H1 (cell line): Measurements from ENCODE around the gene SCAMP4.

ENCODE experiments used
- POLR2A ChIP-seq, 2 experiments: IDR thresholded peaks; 1 replicate in 1 of 2; 2 replicates in 1 of 2; pipeline ENCODE4 v1.6.1; 2011; ENCODE audit warnings: low read depth in 2 of 2, low read length in 2 of 2, mild to moderate bottlenecking in 2 of 2; ENCODE audit errors: control extremely low read depth in 1 of 2
- TAF1 ChIP-seq: IDR thresholded peaks from 2 replicates; pipeline ENCODE4 v1.6.1; 2011; ENCODE audit warnings: mild to moderate bottlenecking, low read depth, low read length
- TAF7 ChIP-seq: optimal IDR thresholded peaks from 2 replicates; pipeline ENCODE3; 2011; ENCODE audit warnings: low read depth, mild to moderate bottlenecking, inconsistent platforms, low read length, moderate library complexity, borderline replicate concordance
- TBP ChIP-seq: IDR thresholded peaks from 2 replicates; pipeline ENCODE4 v1.6.1; 2011; ENCODE audit warnings: low read depth, low read length, improper control_type of control experiment
- YY1 ChIP-seq: IDR thresholded peaks from 2 replicates; pipeline ENCODE4 v1.6.1; 2011; ENCODE audit warnings: low read depth, mild to moderate bottlenecking, low read length
- TF ChIP-seq, protein P1 (sequence below), 3 experiments: IDR thresholded peaks; 1 replicate in 2 of 3; 2 replicates in 1 of 3; pipeline versions ENCODE4 v1.5.1 to v1.6.1; 2011; ENCODE audit warnings: low read length in 3 of 3, mild to moderate bottlenecking in 3 of 3, inconsistent platforms in 2 of 3, low read depth in 1 of 3, moderate library complexity in 1 of 3; ENCODE audit not compliant: insufficient read depth in 1 of 3; ENCODE audit errors: control extremely low read depth in 1 of 3

GRCh38 chr19:1968279-1969175 is 63.3 kb downstream of the SCAMP4 start:
- no peak for TF ChIP-seq TBP
- TF ChIP-seq POLR2A (IDR thresholded peaks at IDR 0.05; ENCODE audit: control extremely low read depth in 1 of 2, low read depth in 2 of 2, low read length in 2 of 2), result no peak
- TF ChIP-seq, protein P1, sequence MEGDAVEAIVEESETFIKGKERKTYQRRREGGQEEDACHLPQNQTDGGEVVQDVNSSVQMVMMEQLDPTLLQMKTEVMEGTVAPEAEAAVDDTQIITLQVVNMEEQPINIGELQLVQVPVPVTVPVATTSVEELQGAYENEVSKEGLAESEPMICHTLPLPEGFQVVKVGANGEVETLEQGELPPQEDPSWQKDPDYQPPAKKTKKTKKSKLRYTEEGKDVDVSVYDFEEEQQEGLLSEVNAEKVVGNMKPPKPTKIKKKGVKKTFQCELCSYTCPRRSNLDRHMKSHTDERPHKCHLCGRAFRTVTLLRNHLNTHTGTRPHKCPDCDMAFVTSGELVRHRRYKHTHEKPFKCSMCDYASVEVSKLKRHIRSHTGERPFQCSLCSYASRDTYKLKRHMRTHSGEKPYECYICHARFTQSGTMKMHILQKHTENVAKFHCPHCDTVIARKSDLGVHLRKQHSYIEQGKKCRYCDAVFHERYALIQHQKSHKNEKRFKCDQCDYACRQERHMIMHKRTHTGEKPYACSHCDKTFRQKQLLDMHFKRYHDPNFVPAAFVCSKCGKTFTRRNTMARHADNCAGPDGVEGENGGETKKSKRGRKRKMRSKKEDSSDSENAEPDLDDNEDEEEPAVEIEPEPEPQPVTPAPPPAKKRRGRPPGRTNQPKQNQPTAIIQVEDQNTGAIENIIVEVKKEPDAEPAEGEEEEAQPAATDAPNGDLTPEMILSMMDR (IDR thresholded peaks at IDR 0.05; ENCODE audit: control extremely low read depth in 1 of 3, insufficient read depth in 1 of 3, low read depth in 1 of 3, low read length in 3 of 3), result no peak
- no peak for TF ChIP-seq YY1
- TF ChIP-seq TAF7, result no peak
- no peak for TF ChIP-seq TAF1
